T-cell (primary cell): ENCODE measurements around the gene IFNLR1. TPM values are rescaled to one million over a fixed set of nuclear protein-coding genes. Genes with fewer than 3 reads are reported as not detected.

ENCODE experiments used
- ATAC-seq, 4 experiments: fragments of 200-7000 bp in 3 of 4; fragments of 150-1000 bp in 1 of 4; cut with Tn5 transposase; replicated peaks in 1 of 4; 1 replicate in 3 of 4; 2 replicates in 1 of 4; pipeline ENCODE4 v1.10.0; 2021; ENCODE audit warnings: moderate library complexity in 3 of 4, mild to moderate bottlenecking in 2 of 4, moderate number of reproducible peaks in 1 of 4
- CTCF ChIA-PET, 2 donors: fragments of 300-600 bp; sonication (Branson Sonifier 250); formaldehyde crosslinking; loops; one replicate each; lab custom pipeline; 2022; ENCODE audit warnings: antibody characterized with exemption in 2 of 2; lab: Charles Lee
- POLR2A ChIA-PET, 2 donors: fragments of 300-600 bp; sonication (Branson Sonifier 250); formaldehyde crosslinking; loops; one replicate each; lab custom pipeline; 2022; ENCODE audit warnings: antibody characterized with exemption in 2 of 2; lab: Charles Lee
- DNase-seq, 35 experiments: peaks; one replicate each; pipeline versions ENCODE4 v3.0.0 to v3.0.0-alpha.2; 2013 to 2023
- H3K27ac ChIP-seq: one replicate; pipeline ENCODE4 v1.5.1; 2013; ENCODE audit warnings: low read length
- H3K27me3 ChIP-seq, 2 experiments: replicated peaks in 1 of 2; 1 replicate in 1 of 2; 2 replicates in 1 of 2; pipeline versions ENCODE4 v1.6.1 to v1.7.0; 2013; ENCODE audit warnings: low read length in 1 of 2, mixed read lengths in 1 of 2; ENCODE audit not compliant: control insufficient read depth in 2 of 2, insufficient read depth in 2 of 2; ENCODE audit errors: extremely low read depth in 1 of 2
- H3K36me3 ChIP-seq, 2 donors: 1 replicate in 1 of 2; 2 replicates in 1 of 2; pipeline versions ENCODE4 v1.6.1 to v1.7.0; 2013; ENCODE audit warnings: low read length in 1 of 2; ENCODE audit not compliant: control insufficient read depth in 2 of 2, insufficient read depth in 1 of 2; ENCODE audit errors: extremely low read depth in 1 of 2
- H3K4me1 ChIP-seq, 2 experiments: 1 replicate in 1 of 2; 2 replicates in 1 of 2; pipeline versions ENCODE4 v1.6.1 to v1.7.0; 2013; ENCODE audit warnings: low read length in 2 of 2, mixed read lengths in 1 of 2; ENCODE audit not compliant: insufficient read depth in 2 of 2, control insufficient read depth in 1 of 2; ENCODE audit errors: extremely low read depth in 1 of 2
- H3K4me3 ChIP-seq, 2 donors: 1 replicate in 1 of 2; 2 replicates in 1 of 2; pipeline versions ENCODE4 v1.5.1 to v1.7.0; 2013; ENCODE audit warnings: mild to moderate bottlenecking in 2 of 2, low read length in 1 of 2, moderate library complexity in 1 of 2; ENCODE audit not compliant: control insufficient read depth in 1 of 2; ENCODE audit errors: extremely low read depth in 1 of 2
- H3K9me3 ChIP-seq: 2 replicates; pipeline ENCODE4 v1.7.0; 2013
- H3K27ac Mint-ChIP-seq, 2 donors: one replicate each; pipeline ENCODE4 v1.8.0; 2020 to 2021; ENCODE audit warnings: mild to moderate bottlenecking in 2 of 2, mixed read lengths in 2 of 2
- H3K27me3 Mint-ChIP-seq, 2 donors: one replicate each; pipeline ENCODE4 v1.8.0; 2021 to 2022; ENCODE audit warnings: mixed read lengths in 2 of 2
- H3K36me3 Mint-ChIP-seq: one replicate; pipeline ENCODE4 v1.8.0; 2021; ENCODE audit warnings: mixed read lengths
- H3K4me1 Mint-ChIP-seq, 3 donors: one replicate each; pipeline ENCODE4 v1.8.0; 2020 to 2022; ENCODE audit warnings: mixed read lengths in 3 of 3, mild to moderate bottlenecking in 1 of 3
- H3K4me3 Mint-ChIP-seq, 3 donors: one replicate each; pipeline ENCODE4 v1.8.0; 2020 to 2022; ENCODE audit warnings: mild to moderate bottlenecking in 3 of 3, mixed read lengths in 3 of 3, moderate library complexity in 3 of 3
- H3K9me3 Mint-ChIP-seq, 3 donors: one replicate each; pipeline ENCODE4 v1.8.0; 2020 to 2022; ENCODE audit warnings: mixed read lengths in 3 of 3
- WGBS: methylation state at CpG from one replicate; pipeline ENCODE4 v1.1.5; 2013; ENCODE audit warnings: missing lambda C conversion rate; ENCODE audit not compliant: insufficient coverage; 5-methylcytosine and 5-hydroxymethylcytosine counted together
- total RNA-seq, 35 experiments: library from RNA in 6 of 35; stranded (reverse) in 6 of 35; fragments of 120-200 nt in 1 of 35; gene quantifications; one replicate each; pipeline versions ENCODE4 v1.2.1 to v1.2.4 and lab custom pipeline; 2013 to 2026

The IFNLR1 gene
- total RNA-seq, 5 donors from 2014 or later (not counting 1 experiment from before 2014, with no cell fraction given), result 2.4 to 7.0 (median 6.0) TPM

GRCh38 chr1:24110642-24111261 is 76.3 kb downstream of the IFNLR1 start:
- POLR2A ChIA-PET, result no interaction called here
- Mint-ChIP-seq H3K4me3 (no peak overlapping the region), H3K27ac (no peak overlapping the region), H3K27me3 (peaks cover 14 to 23% of the 10 kb centered on the region in 2 donors), H3K9me3 (no peaks in the 10 kb centered on the region), H3K36me3 (no peaks in the 10 kb centered on the region), H3K4me1 (peaks cover 5 to 15% (median 11%) of the 10 kb centered on the region in 3 donors)
- Histone ChIP-seq H3K4me1 (peaks cover 0 to 10% of the 10 kb centered on the region in 2 experiments), H3K4me3 (no peak overlapping the region), H3K9me3 (no peaks in the 10 kb centered on the region), H3K27ac (no peak overlapping the region), H3K36me3 (no peaks in the 10 kb centered on the region), H3K27me3 (peaks cover 0 to 38% of the 10 kb centered on the region in 2 experiments)
- WGBS, result 90% methylated on average over 14 of the region's 14 CpGs
- ATAC-seq (no peak), DNase-seq (no peak)
- CTCF ChIA-PET, result no interaction called here

GRCh38 chr1:24109686-24110475 is 77.2 kb downstream of the IFNLR1 start:
- ChIA-PET POLR2A (no interaction called here), CTCF (no interaction called here)
- H3K4me3 Mint-ChIP-seq, result no peak overlapping the region
- H3K9me3 ChIP-seq, result no peaks in the 10 kb centered on the region
- no peak overlapping the region for H3K27ac ChIP-seq
- no peak overlapping the region for H3K27ac Mint-ChIP-seq
- H3K27me3 Mint-ChIP-seq, result peaks cover 11 to 23% of the 10 kb centered on the region in 2 donors
- DNase-seq, result no peak
- 75% methylated on average over 12 of the region's 15 CpGs for WGBS
- H3K36me3 ChIP-seq, result no peaks in the 10 kb centered on the region
- H3K36me3 Mint-ChIP-seq, result no peaks in the 10 kb centered on the region
- peaks cover 0 to 10% of the 10 kb centered on the region in 2 experiments for H3K4me1 ChIP-seq
- no peaks in the 10 kb centered on the region for H3K9me3 Mint-ChIP-seq
- H3K27me3 ChIP-seq, result peaks cover 0 to 30% of the 10 kb centered on the region in 2 experiments
- H3K4me1 Mint-ChIP-seq, result peaks cover 5 to 15% (median 11%) of the 10 kb centered on the region in 3 donors
- no peak for ATAC-seq
- H3K4me3 ChIP-seq, result no peak overlapping the region

GRCh38 chr1:24109166-24109483 is 78.0 kb downstream of the IFNLR1 start:
- no peak overlapping the region for H3K4me3 ChIP-seq
- ChIA-PET POLR2A (no interaction called here), CTCF (interaction anchor here in 1 of 2 donors (0.6 kb wide), 1 partner anchor 9 kb away, joined by 7 read pairs; no protein-coding TSS in a partner anchor)
- Mint-ChIP-seq H3K27me3 (peaks cover 11 to 21% of the 10 kb centered on the region in 2 donors), H3K9me3 (no peaks in the 10 kb centered on the region), H3K36me3 (no peaks in the 10 kb centered on the region), H3K27ac (no peak overlapping the region), H3K4me3 (no peak overlapping the region), H3K4me1 (peaks cover 5 to 15% (median 11%) of the 10 kb centered on the region in 3 donors)
- H3K36me3 ChIP-seq, result no peaks in the 10 kb centered on the region
- no peaks in the 10 kb centered on the region for H3K9me3 ChIP-seq
- H3K4me1 ChIP-seq, result peaks cover 0 to 10% of the 10 kb centered on the region in 2 experiments
- ATAC-seq (no peak), DNase-seq (no peak)
- peaks cover 0 to 25% of the 10 kb centered on the region in 2 experiments for H3K27me3 ChIP-seq
- WGBS, result 43% methylated on average over 1 of the region's 1 CpG
- no peak overlapping the region for H3K27ac ChIP-seq

GRCh38 chr1:24108334-24109165 is 78.5 kb downstream of the IFNLR1 start:
- DNase-seq, result no peak
- Mint-ChIP-seq H3K27ac (no peak overlapping the region), H3K4me3 (no peak overlapping the region), H3K27me3 (peaks cover 5 to 16% of the 10 kb centered on the region in 2 donors), H3K9me3 (no peaks in the 10 kb centered on the region), H3K4me1 (peaks cover 5 to 11% (median 11%) of the 10 kb centered on the region in 3 donors), H3K36me3 (no peaks in the 10 kb centered on the region)
- H3K27ac ChIP-seq, result no peak overlapping the region
- H3K36me3 ChIP-seq, result no peaks in the 10 kb centered on the region
- H3K4me1 ChIP-seq, result peaks cover 0 to 10% of the 10 kb centered on the region in 2 experiments
- POLR2A ChIA-PET, result no interaction called here
- 78% methylated on average over 14 of the region's 22 CpGs for WGBS
- H3K4me3 ChIP-seq, result no peak overlapping the region
- ATAC-seq, result no peak
- CTCF ChIA-PET, result interaction anchor here in 1 of 2 donors (0.6 kb wide), 1 partner anchor 10 kb away, joined by 7 read pairs; no protein-coding TSS in a partner anchor
- no peaks in the 10 kb centered on the region for H3K9me3 ChIP-seq
- H3K27me3 ChIP-seq, result peaks cover 0 to 21% of the 10 kb centered on the region in 2 experiments

DNA sequence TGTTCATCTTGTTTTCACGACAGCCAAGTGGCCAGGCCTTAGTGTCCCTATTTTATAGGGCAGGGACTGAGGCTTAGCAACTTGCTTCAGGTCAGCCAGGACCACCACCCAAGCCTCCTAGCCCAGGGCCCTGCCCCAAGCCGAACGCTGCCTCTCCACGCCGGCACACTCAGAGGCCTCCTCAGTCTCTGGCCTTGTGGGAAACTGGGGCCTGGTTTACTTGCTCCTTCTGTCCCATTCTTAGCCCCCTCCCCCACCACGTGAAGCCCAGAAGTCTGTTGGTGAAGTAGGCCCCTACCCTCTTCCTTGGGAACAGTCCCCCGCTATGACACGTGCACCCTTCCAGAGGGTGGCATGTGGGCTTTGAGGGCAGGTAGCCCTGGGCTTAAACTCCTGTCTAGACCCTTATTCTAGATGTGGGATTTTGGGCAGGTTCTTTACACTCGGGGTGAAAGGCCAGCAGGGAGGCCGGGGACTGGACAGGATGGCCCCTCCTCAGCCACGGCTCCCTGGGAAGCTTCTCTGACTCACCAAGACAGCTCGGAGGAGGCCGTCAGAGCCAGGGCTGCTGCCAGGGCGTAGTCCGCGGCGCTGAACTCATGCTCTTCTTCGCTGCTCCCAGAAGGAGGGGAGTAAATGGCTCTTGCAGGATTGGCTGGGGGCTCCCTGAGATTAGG is 79.5 kb downstream of the IFNLR1 start:
- Mint-ChIP-seq H3K27ac (no peak overlapping the region), H3K27me3 (peaks cover 0 to 10% of the 10 kb centered on the region in 2 donors), H3K36me3 (no peaks in the 10 kb centered on the region), H3K4me1 (peaks cover 4 to 6% (median 4%) of the 10 kb centered on the region in 3 donors), H3K4me3 (no peak overlapping the region), H3K9me3 (no peaks in the 10 kb centered on the region)
- Histone ChIP-seq H3K27ac (no peak overlapping the region), H3K36me3 (no peaks in the 10 kb centered on the region), H3K4me3 (no peak overlapping the region), H3K27me3 (peaks cover 0 to 13% of the 10 kb centered on the region in 2 experiments), H3K4me1 (peaks cover 0 to 7% of the 10 kb centered on the region in 2 experiments), H3K9me3 (no peaks in the 10 kb centered on the region)
- POLR2A ChIA-PET, result no interaction called here
- DNase-seq, result no peak
- CTCF ChIA-PET, result no interaction called here
- ATAC-seq, result no peak
- 79% methylated on average over 10 of the region's 18 CpGs for WGBS
